DND-41 (cell line): ENCODE data around the gene NCK2.

ENCODE experiments used
- ATAC-seq: fragments of 200-7000 bp; cut with Tn5 transposase; 3 replicates; pipeline ENCODE4 v1.9.1; 2021; ENCODE audit warnings: low read depth; ENCODE audit not compliant: insufficient read depth
- DNase-seq: peaks from one replicate; pipeline ENCODE4 v3.0.0-alpha.2; 2020
- H2AFZ ChIP-seq: 2 replicates; pipeline ENCODE4 v1.6.0; 2012; ENCODE audit warnings: low read depth, low read length
- H3K27ac ChIP-seq: 2 replicates; pipeline ENCODE4 v1.5.1; 2012; ENCODE audit warnings: low read length, inconsistent platforms
- H3K27me3 ChIP-seq: fragments of 200-600 bp; sonication (generic); 2 replicates; pipeline ENCODE4 v1.6.0; 2012; ENCODE audit warnings: low read length, mild to moderate bottlenecking, inconsistent platforms; ENCODE audit not compliant: insufficient read depth, poor library complexity
- H3K36me3 ChIP-seq: 2 replicates; pipeline ENCODE4 v1.5.1; 2012; ENCODE audit warnings: low read length, inconsistent platforms; ENCODE audit not compliant: insufficient read depth
- H3K4me1 ChIP-seq: 2 replicates; pipeline ENCODE4 v1.5.1; 2012; ENCODE audit warnings: mild to moderate bottlenecking, low read length; ENCODE audit not compliant: insufficient read depth
- H3K4me2 ChIP-seq: 2 replicates; pipeline ENCODE4 v1.6.0; 2012; ENCODE audit warnings: mild to moderate bottlenecking, moderate library complexity, low read length, inconsistent platforms; ENCODE audit not compliant: insufficient read depth
- H3K4me3 ChIP-seq, 2 experiments: fragments of 200-600 bp in 1 of 2; shearing (Covaris generic) in 1 of 2; 2 replicates each; pipeline ENCODE4 v1.5.1; 2012 to 2016; ENCODE audit warnings: inconsistent platforms in 2 of 2, low read length in 2 of 2, mild to moderate bottlenecking in 2 of 2, low read depth in 1 of 2, moderate library complexity in 1 of 2
- H3K79me2 ChIP-seq: 2 replicates; pipeline ENCODE4 v1.6.0; 2012; ENCODE audit warnings: low read length, inconsistent platforms; ENCODE audit not compliant: insufficient read depth
- H3K9ac ChIP-seq: 2 replicates; pipeline ENCODE4 v1.6.0; 2012; ENCODE audit warnings: low read depth, mild to moderate bottlenecking, inconsistent platforms, low read length, moderate library complexity
- H3K9me3 ChIP-seq: 2 replicates; pipeline ENCODE4 v1.5.1; 2012; ENCODE audit warnings: low read length, moderate library complexity, mild to moderate bottlenecking, inconsistent platforms; ENCODE audit not compliant: insufficient read depth, severe bottlenecking
- H4K20me1 ChIP-seq: 2 replicates; pipeline ENCODE4 v1.6.0; 2012; ENCODE audit warnings: low read length; ENCODE audit not compliant: insufficient read depth
- EZH2 ChIP-seq: IDR thresholded peaks from 3 replicates; pipeline ENCODE4 v1.6.1; 2012; ENCODE audit warnings: borderline replicate concordance, low read depth, mild to moderate bottlenecking, moderate library complexity, low read length, inconsistent platforms; ENCODE audit not compliant: severe bottlenecking
- TF ChIP-seq, protein P1 (sequence below): IDR thresholded peaks from 2 replicates; pipeline ENCODE4 v1.5.1; 2012; ENCODE audit warnings: borderline replicate concordance, low read length, moderate library complexity, mild to moderate bottlenecking; ENCODE audit not compliant: poor library complexity, severe bottlenecking; ENCODE audit errors: extremely low read depth

Gene NCK2

DNA sequence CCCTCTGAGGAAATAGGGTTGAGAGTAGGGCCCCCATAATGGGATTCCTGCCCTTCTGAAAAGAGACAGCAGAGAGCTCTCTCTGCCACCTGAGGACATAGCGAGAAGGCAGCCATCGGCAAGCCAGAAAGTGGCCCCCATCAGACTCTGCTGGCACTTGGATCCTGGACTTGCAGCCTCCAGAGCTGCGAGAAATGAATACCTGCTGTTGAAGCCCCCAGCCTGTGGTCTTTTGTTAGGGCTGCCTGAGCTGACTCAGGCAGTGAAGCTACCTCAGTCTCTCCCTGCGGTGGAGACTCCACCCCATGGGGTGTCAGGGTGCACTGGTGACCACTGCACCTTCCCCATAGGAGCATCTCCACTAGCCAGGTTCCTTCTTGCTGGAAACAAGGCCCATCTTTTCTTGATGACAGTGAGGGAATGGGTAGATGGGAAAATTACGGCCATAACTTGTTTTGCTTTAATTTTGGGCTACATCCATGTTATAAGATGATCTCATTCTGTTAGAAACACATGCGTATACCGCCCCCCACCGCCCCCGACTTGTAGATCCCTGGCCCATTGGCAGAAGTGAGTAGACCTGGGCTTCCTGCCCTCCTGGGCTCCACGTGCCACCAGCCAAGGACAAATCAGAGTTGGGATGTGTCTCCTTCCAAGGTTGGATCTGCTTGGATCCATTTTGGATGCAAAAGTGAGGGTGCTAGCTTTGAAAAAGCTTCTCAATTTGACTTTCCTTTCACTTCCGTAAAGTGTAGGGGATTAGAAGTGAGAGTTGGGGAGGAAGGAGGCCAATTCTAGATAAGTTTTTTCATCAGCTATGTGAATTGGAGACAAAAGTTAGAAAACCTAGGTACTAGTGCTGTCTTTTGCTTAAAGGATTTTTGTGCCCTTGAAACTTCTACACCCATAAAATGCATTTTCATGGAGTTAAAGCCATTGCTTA, 42.9 kb downstream of the NCK2 start:
- H2AFZ ChIP-seq = no peak overlapping the region
- peaks cover 96% of the 10 kb centered on the region for H3K79me2 ChIP-seq
- no peaks in the 10 kb centered on the region for H3K9me3 ChIP-seq
- 0 out of 2 replicates have a peak, but pooled peaks cover 3% of the 10 kb centered on the region for H3K4me1 ChIP-seq
- no peak for TF ChIP-seq EZH2
- TF ChIP-seq, protein P1, sequence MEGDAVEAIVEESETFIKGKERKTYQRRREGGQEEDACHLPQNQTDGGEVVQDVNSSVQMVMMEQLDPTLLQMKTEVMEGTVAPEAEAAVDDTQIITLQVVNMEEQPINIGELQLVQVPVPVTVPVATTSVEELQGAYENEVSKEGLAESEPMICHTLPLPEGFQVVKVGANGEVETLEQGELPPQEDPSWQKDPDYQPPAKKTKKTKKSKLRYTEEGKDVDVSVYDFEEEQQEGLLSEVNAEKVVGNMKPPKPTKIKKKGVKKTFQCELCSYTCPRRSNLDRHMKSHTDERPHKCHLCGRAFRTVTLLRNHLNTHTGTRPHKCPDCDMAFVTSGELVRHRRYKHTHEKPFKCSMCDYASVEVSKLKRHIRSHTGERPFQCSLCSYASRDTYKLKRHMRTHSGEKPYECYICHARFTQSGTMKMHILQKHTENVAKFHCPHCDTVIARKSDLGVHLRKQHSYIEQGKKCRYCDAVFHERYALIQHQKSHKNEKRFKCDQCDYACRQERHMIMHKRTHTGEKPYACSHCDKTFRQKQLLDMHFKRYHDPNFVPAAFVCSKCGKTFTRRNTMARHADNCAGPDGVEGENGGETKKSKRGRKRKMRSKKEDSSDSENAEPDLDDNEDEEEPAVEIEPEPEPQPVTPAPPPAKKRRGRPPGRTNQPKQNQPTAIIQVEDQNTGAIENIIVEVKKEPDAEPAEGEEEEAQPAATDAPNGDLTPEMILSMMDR = peak; percentile 37
- DNase-seq (peak; percentile 37), ATAC-seq (no peak)
- H3K27me3 ChIP-seq = no peaks in the 10 kb centered on the region
- no peak overlapping the region for H3K9ac ChIP-seq
- H3K36me3 ChIP-seq = peaks cover 3% of the 10 kb centered on the region; the same call in 1 of the 2 replicates
- H4K20me1 ChIP-seq = peaks cover 52% of the 10 kb centered on the region
- no peak overlapping the region for H3K27ac ChIP-seq
- H3K4me2 ChIP-seq = no peak overlapping the region
- no peak overlapping the region for H3K4me3 ChIP-seq

DNA sequence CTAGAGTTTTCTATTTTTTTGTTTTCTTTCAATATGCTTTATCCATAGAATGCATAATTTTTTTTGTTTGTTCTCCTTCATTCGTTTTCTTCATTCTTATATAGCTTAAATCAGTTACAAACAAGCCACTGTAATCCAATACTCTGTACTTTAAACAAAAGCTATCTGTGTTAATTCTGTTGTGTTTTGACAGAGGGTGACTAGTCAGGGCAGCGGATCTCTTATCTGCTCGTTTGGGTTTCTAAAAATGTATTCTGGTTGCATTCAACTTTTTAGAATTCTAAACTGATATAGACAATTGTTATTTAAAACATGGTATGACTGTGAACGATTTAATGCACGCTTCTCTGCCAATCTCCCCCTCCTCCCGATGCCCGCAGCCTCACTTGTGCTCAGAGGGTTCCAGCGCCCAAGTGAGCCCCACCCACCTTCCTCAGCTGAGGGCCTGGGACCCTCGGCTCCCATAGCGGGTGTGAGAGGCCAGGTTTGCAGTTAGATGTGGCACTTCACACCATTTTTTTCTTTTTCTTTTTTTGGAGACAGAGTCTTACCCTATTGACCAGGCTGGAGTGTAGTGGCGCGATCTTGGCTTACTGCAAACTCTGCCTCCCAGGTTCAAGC, 44.1 kb downstream of the NCK2 start:
- Histone ChIP-seq H3K79me2 (peaks cover 96% of the 10 kb centered on the region), H3K9me3 (no peaks in the 10 kb centered on the region), H3K27me3 (no peaks in the 10 kb centered on the region), H2AFZ (no peak overlapping the region), H3K9ac (no peak overlapping the region), H3K4me2 (no peak overlapping the region), H3K4me3 (no peak overlapping the region), H4K20me1 (peaks cover 42% of the 10 kb centered on the region), H3K36me3 (no peaks in the 10 kb centered on the region), H3K27ac (no peak overlapping the region), H3K4me1 (peaks cover 14% of the 10 kb centered on the region)
- TF ChIP-seq, protein P1 = no peak
- no peak for TF ChIP-seq EZH2
- DNase-seq = no peak
- no peak for ATAC-seq

DNA sequence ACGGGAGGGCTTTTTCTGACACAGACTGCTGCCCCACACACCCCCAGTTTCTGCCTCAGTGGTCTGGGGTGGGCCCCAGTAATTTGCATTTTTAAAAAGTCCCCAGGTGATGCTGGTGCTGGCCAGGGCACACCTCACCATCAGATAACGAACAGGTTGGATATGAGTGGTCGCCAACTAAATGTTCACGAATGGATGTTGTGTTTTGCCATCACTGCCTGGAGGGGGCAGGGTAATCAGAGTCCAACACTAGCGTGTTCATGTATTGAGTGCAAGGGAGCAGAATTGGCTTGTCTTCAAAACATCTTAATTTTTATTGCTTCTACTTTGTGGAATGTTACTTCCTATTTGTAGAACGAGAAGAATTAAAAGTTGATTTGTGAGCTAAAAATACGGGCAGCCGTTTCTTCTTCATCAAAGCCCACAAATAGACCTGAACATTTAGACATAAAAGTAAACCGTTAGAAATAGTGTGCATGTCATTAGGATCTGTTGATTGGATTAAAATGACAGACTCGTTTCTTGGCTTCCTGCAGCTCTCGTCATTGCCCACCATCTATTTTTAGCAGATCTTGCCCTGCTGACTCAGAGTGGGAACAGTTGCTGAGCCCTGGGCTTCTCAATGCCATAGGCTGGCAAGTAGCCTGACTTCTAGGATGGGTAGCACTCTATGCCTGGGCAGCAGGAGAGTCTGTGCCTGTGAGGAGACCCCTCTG, 45.2 kb downstream of the NCK2 start:
- no peak overlapping the region for H3K4me2 ChIP-seq
- H3K9ac ChIP-seq = no peak overlapping the region

More for the DNA sequence above, 45.2 kb downstream of the NCK2 start:
- ATAC-seq (peak; percentile 74), DNase-seq (peak; percentile 36)
- Histone ChIP-seq H2AFZ (no peak overlapping the region), H3K27ac (no peak overlapping the region), H4K20me1 (peaks cover 34% of the 10 kb centered on the region), H3K4me3 (no peak overlapping the region), H3K9me3 (no peaks in the 10 kb centered on the region), H3K36me3 (no peaks in the 10 kb centered on the region), H3K4me1 (peaks cover 25% of the 10 kb centered on the region), H3K79me2 (peaks cover 95% of the 10 kb centered on the region), H3K27me3 (no peaks in the 10 kb centered on the region)
- TF ChIP-seq, protein P1 = peak; percentile 27
- TF ChIP-seq EZH2 = no peak
